KOPT-K1 (cell line): ENCODE data around the gene CARD9.
"Not testable (repeated sequence)": the region's sequence is repeated elsewhere in the genome, so short reads cannot be mapped to it uniquely, and the experiment has no call there.

Experiments
- H3K27ac ChIP-seq: fragments of 200-600 bp; sonication (generic); 2 replicates; pipeline ENCODE4 v1.5.1; 2016; ENCODE audit warnings: antibody characterized with exemption, mild to moderate bottlenecking, low read depth, low read length; ENCODE audit not compliant: poor library complexity, severe bottlenecking
- H3K36me3 ChIP-seq: fragments of 200-600 bp; sonication (generic); 2 replicates; pipeline ENCODE4 v1.5.1; 2017; ENCODE audit warnings: antibody characterized with exemption, mild to moderate bottlenecking, low read length, moderate library complexity; ENCODE audit not compliant: insufficient read depth
- H3K9me3 ChIP-seq: fragments of 200-600 bp; sonication (generic); 2 replicates; pipeline ENCODE4 v1.5.1; 2017; ENCODE audit warnings: antibody characterized with exemption, low read length, mild to moderate bottlenecking; ENCODE audit not compliant: insufficient read depth, poor library complexity, severe bottlenecking

The CARD9 gene

GRCh38 chr9:136326061-136326760 lies 47.3 kb downstream of the CARD9 start:
- Histone ChIP-seq H3K36me3 (no peaks in the 10 kb centered on the region), H3K9me3 (peaks cover 5% of the 10 kb centered on the region), H3K27ac (no peak overlapping the region)

DNA sequence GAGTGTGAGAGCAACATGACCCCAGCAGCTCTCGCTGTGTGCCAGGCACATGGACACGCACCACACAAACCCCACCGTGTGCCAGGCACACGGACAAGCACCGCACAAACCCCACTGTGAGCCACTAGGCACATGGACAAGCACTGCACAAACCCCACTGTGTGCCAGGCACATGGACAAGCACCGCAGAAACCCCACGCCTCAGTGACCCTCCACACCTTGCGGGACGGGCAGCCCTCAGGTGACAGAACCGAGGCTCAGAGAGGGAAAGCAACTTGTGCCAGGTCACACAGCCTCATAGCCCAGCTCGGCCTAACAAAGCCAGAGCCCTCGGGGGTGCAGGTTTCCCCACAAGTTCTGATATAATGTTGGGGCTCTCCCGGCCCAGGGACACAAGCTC lies 48.1 kb downstream of the CARD9 start:
- Histone ChIP-seq H3K9me3 (peaks cover 7% of the 10 kb centered on the region), H3K27ac (no peak overlapping the region), H3K36me3 (no peaks in the 10 kb centered on the region)

GRCh38 chr9:136324501-136325300 lies 48.8 kb downstream of the CARD9 start:
- H3K36me3 ChIP-seq = no peaks in the 10 kb centered on the region
- peaks cover 7% of the 10 kb centered on the region for H3K9me3 ChIP-seq
- no peak overlapping the region for H3K27ac ChIP-seq

DNA sequence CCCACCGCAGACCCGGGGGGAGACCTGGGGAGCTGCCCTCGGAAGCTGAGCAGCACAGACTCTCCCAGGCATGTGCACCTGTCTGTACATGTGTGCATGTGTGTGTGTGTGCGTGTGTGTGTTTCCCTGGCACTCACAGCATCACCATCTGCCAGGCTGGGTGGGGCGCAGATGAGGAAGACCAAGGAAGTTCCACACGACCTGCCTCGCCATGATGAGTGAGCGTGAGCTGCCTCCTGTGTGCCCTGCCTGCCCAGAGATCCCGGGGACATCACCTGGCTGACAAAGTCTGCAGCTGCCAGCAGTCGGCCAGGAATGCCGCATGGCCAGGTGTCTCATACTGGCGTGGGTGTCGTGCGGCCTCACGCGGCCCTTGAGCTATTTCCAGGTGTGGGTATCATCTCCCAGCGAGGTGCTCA lies 50.1 kb downstream of the CARD9 start:
- no peaks in the 10 kb centered on the region for H3K36me3 ChIP-seq

GRCh38 chr9:136322756-136323330 lies 50.6 kb downstream of the CARD9 start:
- no peak overlapping the region for H3K27ac ChIP-seq
- peaks cover 7% of the 10 kb centered on the region for H3K9me3 ChIP-seq
- H3K36me3 ChIP-seq = no peaks in the 10 kb centered on the region

More for the DNA sequence above, 50.1 kb downstream of the CARD9 start:
- Histone ChIP-seq H3K27ac (no peak overlapping the region), H3K9me3 (peaks cover 7% of the 10 kb centered on the region)

DNA sequence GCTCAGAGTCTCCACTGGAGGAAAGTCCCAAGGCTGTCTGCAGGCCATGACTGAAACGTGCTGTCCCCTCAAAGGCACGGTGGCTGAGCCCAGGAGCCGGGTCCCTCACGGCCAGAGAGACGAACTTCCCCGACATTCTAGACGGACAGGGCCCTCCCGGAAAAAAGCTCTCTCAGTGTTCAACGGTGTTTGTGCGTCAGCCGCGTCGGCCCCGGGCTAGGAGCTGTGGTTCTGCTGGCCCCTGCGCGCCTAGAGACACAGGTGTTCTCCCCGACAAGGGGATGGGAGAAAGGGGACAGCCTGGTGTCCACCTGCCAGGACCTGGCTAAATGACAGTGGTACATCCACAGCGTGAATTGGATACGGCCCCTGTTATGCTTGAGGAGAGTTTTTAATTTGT lies 51.9 kb downstream of the CARD9 start:
- Histone ChIP-seq H3K9me3 (peaks cover 9% of the 10 kb centered on the region), H3K27ac (no peak overlapping the region), H3K36me3 (no peaks in the 10 kb centered on the region)

DNA sequence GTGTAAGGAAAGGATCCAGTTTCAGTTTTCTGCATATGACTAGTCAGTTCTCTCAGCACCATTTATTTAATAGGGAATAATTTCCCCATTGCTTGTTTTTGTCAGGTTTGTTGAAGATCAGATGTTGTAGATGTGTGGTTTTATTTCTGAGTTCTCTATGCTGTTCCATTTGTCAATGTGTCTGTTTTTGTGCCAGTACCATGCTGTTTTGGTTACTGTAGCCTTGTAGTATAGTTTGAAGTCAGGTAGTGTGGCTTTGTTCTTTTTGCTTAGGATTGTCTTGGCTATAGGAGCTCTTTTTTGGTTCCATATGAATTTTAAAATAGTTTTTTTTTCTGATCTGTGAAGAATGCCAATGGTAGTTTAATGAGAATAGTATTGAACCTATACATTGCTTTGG lies 52.5 kb downstream of the CARD9 start:
- H3K36me3 ChIP-seq, H3K27ac ChIP-seq: not testable (repeated sequence)
- H3K9me3 ChIP-seq = peaks cover 15% of the 10 kb centered on the region

DNA sequence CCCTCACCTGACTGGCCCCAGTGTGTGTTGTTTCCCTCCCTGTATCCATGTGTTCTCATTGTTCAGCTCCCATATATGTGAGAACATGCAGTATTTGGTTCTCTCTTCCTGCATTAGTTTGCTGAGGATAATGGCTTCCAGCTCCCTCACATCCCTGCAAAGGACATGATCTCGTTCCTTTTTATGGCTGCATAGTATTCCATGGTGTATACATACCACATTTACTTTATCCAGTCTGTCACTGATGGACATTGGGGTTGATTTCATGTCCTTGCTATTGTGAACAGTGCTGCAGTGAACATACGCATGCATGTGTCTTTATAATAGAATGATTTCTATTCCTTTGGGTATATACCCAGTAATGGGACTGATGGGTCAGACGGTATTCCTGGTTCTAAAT lies 53.5 kb downstream of the CARD9 start:
- H3K27ac ChIP-seq, H3K36me3 ChIP-seq: not testable (repeated sequence)
- peaks cover 25% of the 10 kb centered on the region for H3K9me3 ChIP-seq

DNA sequence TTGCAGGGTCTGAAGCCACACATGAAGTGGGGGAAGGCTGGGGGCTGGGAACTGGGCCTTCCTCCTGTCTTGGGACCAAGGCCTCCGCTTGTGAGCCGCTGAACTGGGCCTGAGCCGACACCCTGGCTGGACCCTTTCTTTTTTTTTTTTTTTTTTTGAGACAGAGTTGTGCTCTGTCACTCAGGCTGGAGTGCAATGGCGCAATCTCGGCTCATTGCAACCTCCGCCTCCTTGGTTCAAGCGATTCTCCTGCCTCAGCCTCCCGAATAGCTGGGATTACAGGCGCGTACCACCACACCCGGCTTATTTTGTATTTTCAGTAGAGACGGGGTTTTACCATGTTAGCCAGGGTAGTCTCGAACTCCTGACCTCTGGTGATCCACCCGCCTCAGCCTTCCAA lies 54.2 kb downstream of the CARD9 start:
- H3K27ac ChIP-seq, H3K36me3 ChIP-seq: not testable (repeated sequence)
- peaks cover 32% of the 10 kb centered on the region for H3K9me3 ChIP-seq

DNA sequence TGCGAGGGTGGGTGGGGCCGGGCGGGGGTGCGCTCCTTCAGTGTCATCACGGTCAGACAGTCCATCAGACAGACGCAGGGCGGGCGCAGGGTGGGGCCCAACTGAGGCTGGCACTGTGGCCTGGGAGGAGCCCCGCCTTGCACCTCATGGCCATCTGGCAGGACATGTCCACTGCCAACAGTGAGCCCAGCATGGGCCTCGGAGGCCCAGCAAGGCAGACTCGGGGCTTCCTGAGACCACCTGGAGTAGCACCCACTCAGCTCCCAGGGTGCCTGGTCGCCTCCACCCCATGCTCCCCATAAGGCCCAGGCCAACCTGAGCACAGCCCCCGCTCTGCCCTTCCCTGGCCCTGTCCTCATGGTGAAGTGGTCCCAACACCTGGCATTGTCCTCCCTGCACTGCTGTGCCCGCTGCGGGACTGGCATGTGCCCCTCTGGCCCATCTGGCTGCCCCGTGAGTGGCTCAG lies 54.7 kb downstream of the CARD9 start:
- Histone ChIP-seq H3K27ac (no peak overlapping the region), H3K9me3 (peaks cover 33% of the 10 kb centered on the region), H3K36me3 (no peaks in the 10 kb centered on the region)

DNA sequence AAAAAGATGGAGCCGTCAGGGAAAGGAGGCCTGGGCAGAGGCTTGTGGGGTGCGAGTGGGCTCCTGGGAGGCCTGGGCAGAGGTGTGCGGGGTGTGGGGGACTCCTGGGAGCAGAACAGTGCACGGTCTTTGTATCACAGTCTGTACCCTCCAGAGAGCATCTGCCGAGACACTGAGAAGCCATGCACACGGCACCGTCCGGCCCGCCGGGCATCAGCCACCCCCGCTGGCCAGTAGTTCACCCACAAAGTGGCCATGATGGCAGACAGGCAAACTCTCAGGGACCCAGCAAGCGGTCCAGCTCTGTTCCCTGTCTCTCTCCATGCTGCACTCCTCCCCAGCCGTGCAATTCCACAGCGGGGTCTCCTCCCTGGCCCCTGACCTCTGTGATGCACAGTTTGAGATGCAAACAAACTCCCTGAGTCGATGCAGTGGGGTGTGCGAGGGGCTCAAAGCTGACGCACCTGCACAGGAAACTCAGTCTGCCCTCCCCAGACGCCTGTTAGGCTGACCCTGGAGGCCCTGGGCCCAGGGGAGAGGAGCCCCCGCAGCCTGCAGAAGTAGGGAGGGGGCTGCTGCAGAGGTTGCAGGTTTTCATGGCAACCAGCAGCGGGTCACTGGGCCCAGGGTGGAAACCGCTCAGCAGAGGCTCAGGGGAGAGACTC lies 55.2 kb downstream of the CARD9 start:
- H3K27ac ChIP-seq = no peak overlapping the region
- H3K9me3 ChIP-seq = peaks cover 33% of the 10 kb centered on the region
- H3K36me3 ChIP-seq = no peaks in the 10 kb centered on the region

- Histone ChIP-seq H3K36me3 (no peaks in the 10 kb centered on the region), H3K27ac (no peak overlapping the region), H3K9me3 (peaks cover 33% of the 10 kb centered on the region)
These were observed 55.8 kb downstream of the CARD9 start for GRCh38 chr9:136317695-136318094.

- no peak overlapping the region for H3K27ac ChIP-seq
These were observed 56.4 kb downstream of the CARD9 start for GRCh38 chr9:136316896-136317676.

DNA sequence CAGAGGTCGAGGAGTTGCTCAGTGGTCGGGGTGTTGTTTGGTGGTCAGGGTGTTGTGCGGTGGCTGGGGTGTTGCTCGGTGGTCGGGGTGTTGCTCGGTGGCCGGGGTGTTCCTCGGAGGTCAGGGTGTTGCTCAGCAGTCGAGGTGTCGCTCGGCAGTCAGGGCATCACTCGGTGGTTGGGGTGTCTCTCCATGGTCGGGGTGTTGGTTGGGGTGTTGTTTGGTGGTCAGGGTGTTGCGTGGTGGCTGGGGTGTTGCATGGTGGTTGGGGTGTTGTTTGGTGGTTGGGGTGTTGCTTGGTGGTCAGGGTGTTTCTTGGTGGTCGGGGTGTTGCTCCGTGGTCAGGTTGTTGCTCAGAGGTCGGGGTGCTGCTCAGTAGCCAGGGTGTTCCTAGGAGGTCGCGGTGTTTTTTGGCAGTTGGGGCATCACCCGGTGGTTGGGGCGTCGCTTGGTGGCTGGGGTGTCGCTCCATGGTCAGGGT lies 57.2 kb downstream of the CARD9 start:
- Histone ChIP-seq H3K27ac (no peak overlapping the region), H3K36me3 (no peaks in the 10 kb centered on the region), H3K9me3 (peaks cover 29% of the 10 kb centered on the region)

More at GRCh38 chr9:136316896-136317676, 56.4 kb downstream of the CARD9 start:
- Histone ChIP-seq H3K9me3 (peaks cover 33% of the 10 kb centered on the region), H3K36me3 (no peaks in the 10 kb centered on the region)
